CD4-positive, alpha-beta T cell (primary cell): ENCODE results near the gene ABCG8. TPM values are rescaled to one million over a fixed set of nuclear protein-coding genes. Genes with fewer than 3 reads are reported as not detected.

Source experiments
- ATAC-seq: fragments of 200-7000 bp; cut with Tn5 transposase; one replicate; pipeline ENCODE4 v1.10.0; 2022; ENCODE audit warnings: mild to moderate bottlenecking; ENCODE audit not compliant: poor library complexity
- CTCF ChIA-PET: fragments of 350-600 bp; sonication (Branson Sonifier 250); formaldehyde crosslinking; loops from one replicate; lab custom pipeline; 2021; ENCODE audit warnings: antibody characterized with exemption, inconsistent platforms; lab: Charles Lee
- POLR2A ChIA-PET: fragments of 350-600 bp; sonication (Branson Sonifier 250); formaldehyde crosslinking; loops from one replicate; lab custom pipeline; 2021; ENCODE audit warnings: antibody characterized with exemption, inconsistent platforms; lab: Charles Lee
- DNase-seq, 14 experiments: peaks; one replicate each; pipeline ENCODE4 v3.0.0-alpha.2; 2013 to 2020; ENCODE audit warnings: mixed read lengths in 2 of 14
- H3K27ac ChIP-seq, 2 donors: one replicate each; pipeline versions ENCODE4 v1.5.1 to v1.7.0; 2013; ENCODE audit warnings: low read length in 2 of 2, low read depth in 1 of 2, mild to moderate bottlenecking in 1 of 2
- H3K27me3 ChIP-seq, 2 experiments: 1 replicate in 1 of 2; 2 replicates in 1 of 2; pipeline versions ENCODE4 v1.6.1 to v1.7.0; 2013; ENCODE audit warnings: low read length in 2 of 2, control low read depth in 1 of 2, mild to moderate bottlenecking in 1 of 2, moderate library complexity in 1 of 2; ENCODE audit not compliant: insufficient read depth in 2 of 2, control insufficient read depth in 1 of 2
- H3K36me3 ChIP-seq: one replicate; pipeline ENCODE4 v1.6.1; 2013; ENCODE audit warnings: low read length, control low read depth; ENCODE audit not compliant: insufficient read depth
- H3K4me1 ChIP-seq: one replicate; pipeline ENCODE4 v1.6.1; 2013; ENCODE audit warnings: low read length, control low read depth; ENCODE audit not compliant: insufficient read depth
- H3K4me3 ChIP-seq: one replicate; pipeline ENCODE4 v1.5.1; 2013; ENCODE audit warnings: mild to moderate bottlenecking, low read length, moderate library complexity
- H3K9me3 ChIP-seq, 2 experiments: 1 replicate in 1 of 2; 2 replicates in 1 of 2; pipeline versions ENCODE4 v1.6.1 to v1.7.0; 2013; ENCODE audit warnings: low read length in 2 of 2, mild to moderate bottlenecking in 2 of 2, control low read depth in 1 of 2, moderate library complexity in 1 of 2; ENCODE audit not compliant: control insufficient read depth in 1 of 2, insufficient read depth in 1 of 2
- H3K27ac Mint-ChIP-seq: one replicate; pipeline ENCODE4 v1.8.0; 2020; ENCODE audit warnings: mixed read lengths
- H3K27me3 Mint-ChIP-seq: one replicate; pipeline ENCODE4 v1.8.0; 2021; ENCODE audit warnings: mixed read lengths
- H3K36me3 Mint-ChIP-seq: one replicate; pipeline ENCODE4 v1.8.0; 2021; ENCODE audit warnings: low read depth, mixed read lengths
- H3K4me1 Mint-ChIP-seq: one replicate; pipeline ENCODE4 v1.8.0; 2021; ENCODE audit warnings: low read depth, mixed read lengths
- H3K4me3 Mint-ChIP-seq: one replicate; pipeline ENCODE4 v1.8.0; 2020; ENCODE audit warnings: mild to moderate bottlenecking, mixed read lengths
- H3K9me3 Mint-ChIP-seq: one replicate; pipeline ENCODE4 v1.8.0; 2020; ENCODE audit warnings: mixed read lengths
- intact Hi-C, 2 experiments: fragments of 100-400 bp; cut with DNase I in 1 of 2; cut with micrococcal nuclease in 1 of 2; formaldehyde crosslinking; loops; one replicate each; pipeline versions ENCODE4 v1.15.1 to v1.9.0; 2023 to 2025; cut with DNase I, micrococcal nuclease
- total RNA-seq, 174 experiments: library from RNA in 2 of 174; stranded (reverse) in 2 of 174; gene quantifications; one replicate each; pipeline ENCODE4 v1.2.3 and lab custom pipeline; 2021 to 2026
- TF ChIP-seq, protein P1 (sequence below): fragments of 200-600 bp; IDR thresholded peaks from one replicate; pipeline ENCODE4 v1.8.0; 2022; ENCODE audit warnings: antibody characterized with exemption, mild to moderate bottlenecking

ABCG8 gene
- total RNA-seq, 2 experiments from 2014 or later, result not detected

- peaks cover 9 to 18% of the 10 kb centered on the region in 2 experiments for H3K27me3 ChIP-seq
- TF ChIP-seq, protein P1, sequence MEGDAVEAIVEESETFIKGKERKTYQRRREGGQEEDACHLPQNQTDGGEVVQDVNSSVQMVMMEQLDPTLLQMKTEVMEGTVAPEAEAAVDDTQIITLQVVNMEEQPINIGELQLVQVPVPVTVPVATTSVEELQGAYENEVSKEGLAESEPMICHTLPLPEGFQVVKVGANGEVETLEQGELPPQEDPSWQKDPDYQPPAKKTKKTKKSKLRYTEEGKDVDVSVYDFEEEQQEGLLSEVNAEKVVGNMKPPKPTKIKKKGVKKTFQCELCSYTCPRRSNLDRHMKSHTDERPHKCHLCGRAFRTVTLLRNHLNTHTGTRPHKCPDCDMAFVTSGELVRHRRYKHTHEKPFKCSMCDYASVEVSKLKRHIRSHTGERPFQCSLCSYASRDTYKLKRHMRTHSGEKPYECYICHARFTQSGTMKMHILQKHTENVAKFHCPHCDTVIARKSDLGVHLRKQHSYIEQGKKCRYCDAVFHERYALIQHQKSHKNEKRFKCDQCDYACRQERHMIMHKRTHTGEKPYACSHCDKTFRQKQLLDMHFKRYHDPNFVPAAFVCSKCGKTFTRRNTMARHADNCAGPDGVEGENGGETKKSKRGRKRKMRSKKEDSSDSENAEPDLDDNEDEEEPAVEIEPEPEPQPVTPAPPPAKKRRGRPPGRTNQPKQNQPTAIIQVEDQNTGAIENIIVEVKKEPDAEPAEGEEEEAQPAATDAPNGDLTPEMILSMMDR, result no peak
- CTCF ChIA-PET, result no interaction called here
Observed at GRCh38 chr2:43831543-43832294, 7.1 kb upstream of the ABCG8 start.

GRCh38 chr2:43832457-43832856 lies 6.3 kb upstream of the ABCG8 start:
- intact Hi-C loops, result no loop called here
- TF ChIP-seq, protein P1, result no peak
- no peaks in the 10 kb centered on the region for H3K36me3 ChIP-seq
- DNase-seq (no peak), ATAC-seq (no peak)
- Mint-ChIP-seq H3K4me3 (no peak overlapping the region), H3K27me3 (peaks cover 23% of the 10 kb centered on the region), H3K4me1 (no peaks in the 10 kb centered on the region), H3K36me3 (no peaks in the 10 kb centered on the region), H3K27ac (no peak overlapping the region), H3K9me3 (no peaks in the 10 kb centered on the region)
- ChIA-PET CTCF (no interaction called here), POLR2A (no interaction called here)
- no peak overlapping the region for H3K27ac ChIP-seq
- peaks cover 9 to 18% of the 10 kb centered on the region in 2 experiments for H3K27me3 ChIP-seq
- H3K4me1 ChIP-seq, result peaks cover 2% of the 10 kb centered on the region
- no peak overlapping the region for H3K4me3 ChIP-seq
- H3K9me3 ChIP-seq, result no peaks in the 10 kb centered on the region

More at GRCh38 chr2:43831543-43832294, 7.1 kb upstream of the ABCG8 start:
- no peak overlapping the region for H3K27ac Mint-ChIP-seq
- Histone ChIP-seq H3K9me3 (no peaks in the 10 kb centered on the region), H3K4me3 (no peak overlapping the region), H3K4me1 (peaks cover 2% of the 10 kb centered on the region), H3K27ac (no peak overlapping the region), H3K36me3 (no peaks in the 10 kb centered on the region)
- intact Hi-C loops, result no loop called here
- no peak for ATAC-seq
- no peaks in the 10 kb centered on the region for H3K4me1 Mint-ChIP-seq
- H3K27me3 Mint-ChIP-seq, result peaks cover 26% of the 10 kb centered on the region
- no peak for DNase-seq
- H3K36me3 Mint-ChIP-seq, result no peaks in the 10 kb centered on the region
- POLR2A ChIA-PET, result no interaction called here
- H3K9me3 Mint-ChIP-seq, result no peaks in the 10 kb centered on the region
- no peak overlapping the region for H3K4me3 Mint-ChIP-seq

- no peak overlapping the region for H3K27ac Mint-ChIP-seq
- no peaks in the 10 kb centered on the region for H3K36me3 Mint-ChIP-seq
- H3K9me3 Mint-ChIP-seq, result no peaks in the 10 kb centered on the region
- ChIA-PET CTCF (no interaction called here), POLR2A (no interaction called here)
- H3K4me1 ChIP-seq, result no peaks in the 10 kb centered on the region
- no peak overlapping the region for H3K4me3 ChIP-seq
- DNase-seq (no peak), ATAC-seq (no peak)
- intact Hi-C loops, result no loop called here
- no peaks in the 10 kb centered on the region for H3K4me1 Mint-ChIP-seq
- TF ChIP-seq, protein P1, result no peak
- no peaks in the 10 kb centered on the region for H3K27me3 ChIP-seq
- H3K27ac ChIP-seq, result no peak overlapping the region
- no peaks in the 10 kb centered on the region for H3K27me3 Mint-ChIP-seq
- H3K9me3 ChIP-seq, result no peaks in the 10 kb centered on the region
- H3K36me3 ChIP-seq, result no peaks in the 10 kb centered on the region
- no peak overlapping the region for H3K4me3 Mint-ChIP-seq
Observed at GRCh38 chr2:43837033-43837432, 1.7 kb upstream of the ABCG8 start.
